Measurements from ENCODE around the gene PP2D1. TPM values are rescaled to one million over a fixed set of nuclear protein-coding genes. Genes with fewer than 3 reads are reported as not detected.

The PP2D1 gene
- total and polyA plus RNA-seq, 2 of the 8 experiments (the other 6 are each of a cell fraction or from before 2014, with no cell fraction given): not detected

DNA sequence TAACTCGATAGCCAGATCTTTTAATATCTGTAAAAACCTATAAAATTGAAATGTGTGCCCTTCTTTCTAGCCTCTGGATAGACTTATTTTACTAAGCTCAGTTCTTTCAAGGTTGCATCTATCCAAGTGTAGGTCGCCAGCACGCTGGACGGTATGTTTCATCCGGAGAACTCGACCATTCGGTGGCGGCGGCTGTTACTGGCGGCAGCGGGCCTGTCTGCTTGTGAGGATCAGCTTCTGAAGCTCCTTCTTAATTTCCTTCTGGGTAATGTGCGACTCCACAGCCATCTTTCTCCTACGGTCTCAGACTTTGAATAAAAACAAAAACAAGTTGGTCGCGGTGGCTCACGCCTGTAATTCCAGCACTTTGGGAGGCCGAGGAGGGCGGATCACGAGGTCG, 4.1 kb downstream of the PP2D1 start (continued):
- TF ChIP-seq CHD7 (IDR thresholded peaks at IDR 0.05; ENCODE audit: insufficient replicate concordance, low read length): no peak
- TF ChIP-seq PHF8 (conservative IDR thresholded peaks at IDR 0.05; ENCODE audit: low read depth, low read length): no peak
- no peak for TF ChIP-seq ATF3 (IDR thresholded peaks at IDR 0.05; ENCODE audit: insufficient read depth, low read depth, low read length)
- TF ChIP-seq TAF7 (optimal IDR thresholded peaks at IDR 0.05; ENCODE audit: borderline replicate concordance, low read depth, low read length): no peak
- TF ChIP-seq SUZ12 (IDR thresholded peaks at IDR 0.05; ENCODE audit: low read length): no peak
- TF ChIP-seq CREB1 (IDR thresholded peaks at IDR 0.05): no peak
- no peak for TF ChIP-seq BACH1 (IDR thresholded peaks at IDR 0.05; ENCODE audit: low read length)
- no peak for TF ChIP-seq BCL11A (IDR thresholded peaks at IDR 0.05; ENCODE audit: low read depth in 2 of 2, low read length in 2 of 2)
- TF ChIP-seq TEAD4 (IDR thresholded peaks at IDR 0.05; ENCODE audit: low read depth, low read length): no peak
- TF ChIP-seq SIX5 (IDR thresholded peaks at IDR 0.05; ENCODE audit: low read depth, low read length): no peak
- TF ChIP-seq POU5F1 (IDR thresholded peaks at IDR 0.05; ENCODE audit: low read depth, low read length): no peak

Measured in H1 (cell line).